Measurements from ENCODE around the gene REV1.
"Not testable (repeated sequence)": the region's sequence is repeated elsewhere in the genome, so short reads cannot be mapped to it uniquely, and the experiment has no call there.

GRCh38 chr2:99354825-99355224 lies 135.0 kb downstream of the REV1 start:
- TF ChIP-seq POLR2A, CTCF, POLR2AphosphoS5 (IDR thresholded peaks at IDR 0.05): not testable (repeated sequence)
